Breast epithelium (tissue), 4 donors: ENCODE measurements around the gene MBD5. TPM values are rescaled to one million over a fixed set of nuclear protein-coding genes. Genes with fewer than 3 reads are reported as not detected.
"Not testable (repeated sequence)": the region's sequence is repeated elsewhere in the genome, so short reads cannot be mapped to it uniquely, and the experiment has no call there.

Source experiments
- DNase-seq, 2 donors: peaks; one replicate each; pipeline ENCODE4 v3.0.0-alpha.2; 2019; ENCODE audit warnings: low spot score in 2 of 2
- H3K27ac ChIP-seq, 2 donors: fragments of 200-600 bp; sonication (generic) in 1 of 2; one replicate each; pipeline ENCODE4 v1.5.1; 2016 to 2019; ENCODE audit warnings: mild to moderate bottlenecking in 1 of 2
- H3K27me3 ChIP-seq, 2 donors: fragments of 200-600 bp; sonication (generic) in 1 of 2; one replicate each; pipeline versions ENCODE4 v1.5.1 to v1.6.0; 2017 to 2019; ENCODE audit warnings: control low read depth in 1 of 2, mild to moderate bottlenecking in 1 of 2
- H3K36me3 ChIP-seq: fragments of 200-600 bp; one replicate; pipeline ENCODE4 v1.5.1; 2019
- H3K4me1 ChIP-seq, 2 donors: fragments of 200-600 bp; sonication (generic); one replicate each; pipeline ENCODE4 v1.5.1; 2016 to 2019; ENCODE audit warnings: control low read depth in 1 of 2
- H3K4me3 ChIP-seq, 3 donors: fragments of 200-600 bp; sonication (generic); 1 replicate in 2 of 3; 2 replicates in 1 of 3; pipeline ENCODE4 v1.5.1; 2016 to 2019; ENCODE audit warnings: mild to moderate bottlenecking in 3 of 3, moderate library complexity in 2 of 3
- H3K9me3 ChIP-seq, 2 donors: fragments of 200-600 bp; sonication (generic) in 1 of 2; one replicate each; pipeline ENCODE4 v1.5.1; 2016 to 2019; ENCODE audit warnings: control low read depth in 1 of 2
- POLR2A ChIP-seq: fragments of 450-650 bp; IDR thresholded peaks from one replicate; pipeline ENCODE4 v1.6.1; 2016; ENCODE audit warnings: antibody characterized with exemption, mild to moderate bottlenecking, moderate library complexity
- POLR2AphosphoS5 ChIP-seq, 3 donors: sonication (generic); formaldehyde crosslinking; IDR thresholded peaks; one replicate each; pipeline ENCODE4 v1.6.1; 2017; ENCODE audit warnings: antibody characterized with exemption in 3 of 3
- intact Hi-C: fragments of 100-400 bp; cut with DNase I; formaldehyde crosslinking; loops from one replicate; pipeline ENCODE4 v1.15.1; 2023; ENCODE audit warnings: low total_unique reads
- total RNA-seq, 3 donors: library from RNA; depleted of rRNA; stranded (reverse); fragments of >200 nt; gene quantifications; one replicate each; pipeline ENCODE4 v1.1.0, GENCODE V29; 2016
- TF ChIP-seq, protein P1 (sequence below), 3 donors: fragments of 450-650 bp; IDR thresholded peaks; one replicate each; pipeline ENCODE4 v1.5.1; 2016 to 2017; ENCODE audit warnings: antibody characterized with exemption in 3 of 3, mild to moderate bottlenecking in 3 of 3, moderate library complexity in 3 of 3

MBD5 gene
- total RNA-seq, 3 donors from 2014 or later: 24.0 to 63.8 (median 40.3) TPM

DNA sequence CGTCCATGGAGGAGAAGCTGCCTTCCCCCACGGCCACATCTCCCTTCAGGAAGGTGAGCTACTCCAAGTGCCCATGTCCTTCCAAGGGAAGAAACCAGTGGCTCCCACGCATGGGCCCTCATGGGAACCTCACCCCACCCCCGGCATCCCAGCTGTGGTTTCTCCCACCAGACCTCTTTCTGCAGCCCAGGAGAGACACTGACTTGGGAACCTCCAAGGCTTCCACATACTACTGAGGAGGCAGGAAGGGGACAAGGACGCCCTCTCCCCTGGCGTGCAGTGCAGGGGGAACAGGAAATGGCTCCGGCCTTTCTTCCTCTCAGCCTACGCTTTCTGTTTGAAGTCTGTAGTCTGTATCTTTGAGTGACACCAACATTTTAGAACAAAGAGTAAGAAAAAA lies 519.1 kb downstream of the MBD5 start:
- no peak for TF ChIP-seq POLR2AphosphoS5 (IDR thresholded peaks at IDR 0.05)
- TF ChIP-seq, protein P1, sequence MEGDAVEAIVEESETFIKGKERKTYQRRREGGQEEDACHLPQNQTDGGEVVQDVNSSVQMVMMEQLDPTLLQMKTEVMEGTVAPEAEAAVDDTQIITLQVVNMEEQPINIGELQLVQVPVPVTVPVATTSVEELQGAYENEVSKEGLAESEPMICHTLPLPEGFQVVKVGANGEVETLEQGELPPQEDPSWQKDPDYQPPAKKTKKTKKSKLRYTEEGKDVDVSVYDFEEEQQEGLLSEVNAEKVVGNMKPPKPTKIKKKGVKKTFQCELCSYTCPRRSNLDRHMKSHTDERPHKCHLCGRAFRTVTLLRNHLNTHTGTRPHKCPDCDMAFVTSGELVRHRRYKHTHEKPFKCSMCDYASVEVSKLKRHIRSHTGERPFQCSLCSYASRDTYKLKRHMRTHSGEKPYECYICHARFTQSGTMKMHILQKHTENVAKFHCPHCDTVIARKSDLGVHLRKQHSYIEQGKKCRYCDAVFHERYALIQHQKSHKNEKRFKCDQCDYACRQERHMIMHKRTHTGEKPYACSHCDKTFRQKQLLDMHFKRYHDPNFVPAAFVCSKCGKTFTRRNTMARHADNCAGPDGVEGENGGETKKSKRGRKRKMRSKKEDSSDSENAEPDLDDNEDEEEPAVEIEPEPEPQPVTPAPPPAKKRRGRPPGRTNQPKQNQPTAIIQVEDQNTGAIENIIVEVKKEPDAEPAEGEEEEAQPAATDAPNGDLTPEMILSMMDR (IDR thresholded peaks at IDR 0.05): no peak
- no peak for TF ChIP-seq POLR2A
- no peak overlapping the region for H3K4me3 ChIP-seq
- H3K9me3 ChIP-seq: no peaks in the 10 kb centered on the region
- intact Hi-C loops: no loop called here
- H3K27me3 ChIP-seq: no peaks in the 10 kb centered on the region
- DNase-seq: no peak
- no peak overlapping the region for H3K27ac ChIP-seq
- no peaks in the 10 kb centered on the region for H3K36me3 ChIP-seq
- H3K4me1 ChIP-seq: no peaks in the 10 kb centered on the region

DNA sequence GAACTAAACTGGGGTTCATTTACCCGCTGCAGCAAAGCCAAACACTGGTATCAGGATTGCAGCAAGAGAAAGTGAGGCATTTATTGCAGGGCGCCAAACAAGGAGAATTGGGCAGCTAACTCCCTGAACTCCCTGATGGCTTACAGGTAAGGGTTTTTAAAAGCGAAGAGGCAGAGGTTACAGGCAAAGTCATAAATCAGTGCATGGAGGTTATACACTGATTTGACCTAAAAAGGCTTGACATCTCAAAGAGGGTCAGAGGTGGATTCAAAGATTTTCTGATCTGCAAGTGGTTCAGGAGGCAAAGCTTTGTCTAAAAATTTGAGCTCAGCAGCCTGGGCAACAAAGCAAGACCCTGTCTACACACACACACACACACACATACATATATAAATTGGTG lies 520.9 kb downstream of the MBD5 start:
- Histone ChIP-seq H3K36me3 (no peaks in the 10 kb centered on the region), H3K27me3 (no peaks in the 10 kb centered on the region), H3K4me3 (no peak overlapping the region), H3K9me3 (no peaks in the 10 kb centered on the region), H3K27ac (no peak overlapping the region), H3K4me1 (no peaks in the 10 kb centered on the region)
- no peak for TF ChIP-seq POLR2A
- TF ChIP-seq POLR2AphosphoS5 (IDR thresholded peaks at IDR 0.05): no peak
- TF ChIP-seq, protein P1 (IDR thresholded peaks at IDR 0.05): no peak
- intact Hi-C loops: no loop called here
- no peak for DNase-seq

DNA sequence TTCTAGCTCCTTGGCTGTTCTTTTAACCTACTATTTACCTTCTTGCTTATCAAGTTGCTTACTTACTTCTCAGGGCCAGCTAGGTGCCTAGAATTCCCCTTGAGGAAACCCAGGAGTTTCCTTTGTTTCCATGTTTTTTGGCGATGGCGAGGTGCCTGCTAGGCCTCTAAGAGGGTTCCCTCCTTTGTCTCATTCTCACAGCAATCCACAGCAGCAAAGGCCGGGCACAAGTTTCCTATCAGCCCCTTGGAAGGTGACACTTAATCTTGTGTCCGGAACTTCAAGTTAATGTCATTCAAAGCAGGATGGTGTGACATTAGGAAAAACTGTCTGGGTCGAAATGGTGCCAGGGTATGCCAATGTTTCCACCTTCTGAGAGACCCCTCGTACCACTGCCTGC lies 521.7 kb downstream of the MBD5 start:
- TF ChIP-seq POLR2A: no peak
- TF ChIP-seq POLR2AphosphoS5 (IDR thresholded peaks at IDR 0.05): no peak
- TF ChIP-seq, protein P1 (IDR thresholded peaks at IDR 0.05): no peak
- DNase-seq: no peak
- Histone ChIP-seq H3K27me3 (no peaks in the 10 kb centered on the region), H3K4me1 (no peaks in the 10 kb centered on the region), H3K4me3 (no peak overlapping the region), H3K9me3 (no peaks in the 10 kb centered on the region), H3K27ac (no peak overlapping the region), H3K36me3 (no peaks in the 10 kb centered on the region)
- intact Hi-C loops: no loop called here

DNA sequence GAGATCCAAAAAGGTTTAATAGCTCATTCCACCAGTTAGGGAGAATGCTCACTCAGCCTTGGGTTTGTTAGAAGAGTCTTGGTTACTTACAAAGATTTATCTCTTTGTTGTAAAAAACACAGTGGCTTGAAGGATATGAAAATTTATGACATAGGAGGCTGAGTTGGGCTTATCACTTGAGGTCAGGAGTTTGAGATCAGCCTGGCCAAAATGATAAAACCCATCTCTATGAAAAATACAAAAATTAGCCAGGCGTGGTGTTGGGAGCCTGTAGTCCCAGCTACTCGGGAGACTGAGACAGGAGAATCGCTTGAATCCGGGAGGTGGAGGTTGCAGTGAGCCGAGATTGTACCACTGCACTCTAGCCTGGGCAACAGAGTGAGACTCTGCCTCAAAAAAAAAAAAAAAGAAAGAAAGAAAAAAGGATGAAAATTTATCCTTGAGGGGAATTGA lies 522.2 kb downstream of the MBD5 start:
- H3K27ac ChIP-seq, H3K36me3 ChIP-seq, H3K4me1 ChIP-seq, DNase-seq, intact Hi-C loops, H3K9me3 ChIP-seq, H3K4me3 ChIP-seq, H3K27me3 ChIP-seq: not testable (repeated sequence)

DNA sequence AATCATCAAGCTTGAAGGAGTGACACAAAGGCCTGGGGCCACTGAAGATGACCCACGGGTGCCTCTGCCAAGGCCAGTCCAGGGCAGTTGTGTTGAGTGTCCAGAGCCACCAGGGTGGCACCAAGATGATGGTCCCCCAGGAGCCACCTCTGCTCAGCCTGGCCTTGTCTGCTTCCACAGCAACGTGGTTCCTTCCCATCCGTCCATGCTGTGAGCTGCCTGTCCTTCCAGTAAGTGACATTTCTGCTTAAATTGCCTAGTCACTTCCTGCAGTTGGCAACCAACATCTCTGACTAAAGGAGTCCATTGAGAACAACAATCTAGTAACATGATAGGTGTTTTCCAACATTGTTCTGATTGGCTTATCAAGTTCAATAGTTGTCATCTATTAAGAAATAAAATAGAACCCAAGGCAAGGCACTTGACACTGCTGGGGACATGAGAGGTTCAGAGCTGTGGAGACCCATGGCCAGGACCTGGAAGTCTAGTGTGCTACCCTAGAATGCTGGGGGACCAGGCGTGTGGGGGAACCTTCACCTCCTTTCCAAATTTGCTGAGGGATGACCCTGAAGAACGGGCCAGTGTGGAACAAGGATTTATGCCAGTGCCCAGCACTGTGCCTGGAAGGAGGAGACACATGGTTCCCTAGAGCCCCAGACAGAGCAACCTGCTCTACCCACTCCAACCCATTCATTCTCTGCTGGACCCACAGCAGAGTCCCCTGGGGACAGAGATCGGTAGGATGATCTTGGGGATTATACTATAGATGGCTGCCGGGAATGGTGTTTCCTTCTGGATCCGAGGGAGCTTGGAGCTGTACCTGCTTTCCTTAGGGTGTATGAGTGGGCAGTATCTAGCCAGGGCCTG lies 524.7 kb downstream of the MBD5 start:
- Histone ChIP-seq H3K9me3 (no peaks in the 10 kb centered on the region), H3K4me1 (no peaks in the 10 kb centered on the region), H3K27me3 (no peaks in the 10 kb centered on the region), H3K36me3 (no peaks in the 10 kb centered on the region), H3K27ac (no peak overlapping the region), H3K4me3 (no peak overlapping the region)
- intact Hi-C loops: no loop called here
- TF ChIP-seq POLR2A (no peak), POLR2AphosphoS5 (IDR thresholded peaks at IDR 0.05) (no peak)
- TF ChIP-seq, protein P1 (IDR thresholded peaks at IDR 0.05): no peak
- no peak for DNase-seq
